HepG2 (cell line): ENCODE results near the gene PRDX3. TPM values are rescaled to one million over a fixed set of nuclear protein-coding genes. Genes with fewer than 3 reads are reported as not detected.
A peak's percentile ranks its signal among the peaks of the same experiment; 100 is the strongest.

ENCODE experiments used
- CHCHD3 ChIP-seq: sonication (generic); formaldehyde crosslinking; IDR thresholded peaks from 2 replicates; pipeline ENCODE4 v1.8.0; 2022; ENCODE audit warnings: mild to moderate bottlenecking, missing genetic modification reagents, moderate library complexity
- FOXK2 ChIP-seq: fragments of 450-650 bp; IDR thresholded peaks from 2 replicates; pipeline ENCODE4 v1.6.1; 2016
- HOXA3 ChIP-seq: sonication (generic); formaldehyde crosslinking; IDR thresholded peaks from 2 replicates; pipeline ENCODE4 v1.5.0; 2020; ENCODE audit warnings: missing genetic modification reagents
- IRX3 ChIP-seq: sonication (generic); formaldehyde crosslinking; IDR thresholded peaks from 2 replicates; pipeline ENCODE4 v1.8.1; 2023; ENCODE audit warnings: mild to moderate bottlenecking, low read depth, missing genetic modification reagents, borderline replicate concordance
- JUN ChIP-seq: sonication (generic); formaldehyde crosslinking; IDR thresholded peaks from 2 replicates; pipeline ENCODE4 v1.4.0; 2020; ENCODE audit warnings: mild to moderate bottlenecking, missing genetic modification reagents
- KLF13 ChIP-seq: sonication (generic); formaldehyde crosslinking; IDR thresholded peaks from 2 replicates; pipeline ENCODE4 v1.4.0; 2020; ENCODE audit warnings: mild to moderate bottlenecking, missing genetic modification reagents
- MBNL3 ChIP-seq: fragments of 250-450 bp; sonication (Bioruptor Pico); conservative IDR thresholded peaks from 2 replicates; pipeline ENCODE4 v1.8.0; 2022; ENCODE audit warnings: mild to moderate bottlenecking, inconsistent platforms
- NFRKB ChIP-seq: fragments of 450-650 bp; IDR thresholded peaks from 2 replicates; pipeline ENCODE4 v1.6.1; 2017
- NKX3-1 ChIP-seq: sonication (generic); formaldehyde crosslinking; IDR thresholded peaks from 2 replicates; pipeline ENCODE4 v1.5.0; 2020; ENCODE audit warnings: missing genetic modification reagents
- NRL ChIP-seq: sonication (generic); formaldehyde crosslinking; IDR thresholded peaks from 2 replicates; pipeline ENCODE4 v1.5.0; 2020; ENCODE audit warnings: missing genetic modification reagents, mild to moderate bottlenecking, moderate library complexity, borderline replicate concordance
- POLR2G ChIP-seq: fragments of 200-400 bp; formaldehyde crosslinking; IDR thresholded peaks from 2 replicates; pipeline ENCODE4 v1.6.1; 2018; ENCODE audit warnings: mild to moderate bottlenecking, low read depth, low read length, moderate library complexity
- RFX3 ChIP-seq: IDR thresholded peaks from 2 replicates; pipeline ENCODE4 v1.6.1; 2016; ENCODE audit warnings: missing biosample characterization, missing genetic modification reagents
- SNRNP70 ChIP-seq: fragments of 200-400 bp; formaldehyde crosslinking; IDR thresholded peaks from 2 replicates; pipeline ENCODE4 v1.6.1; 2017; ENCODE audit warnings: mild to moderate bottlenecking, low read depth, low read length, moderate library complexity
- ZNF24 ChIP-seq: fragments of 450-650 bp; IDR thresholded peaks from 2 replicates; pipeline ENCODE4 v1.6.1; 2017; ENCODE audit warnings: antibody characterized with exemption, mild to moderate bottlenecking
- ZNF547 ChIP-seq: sonication (generic); formaldehyde crosslinking; IDR thresholded peaks from 2 replicates; pipeline ENCODE4 v1.5.1; 2020; ENCODE audit warnings: mild to moderate bottlenecking, missing genetic modification reagents
- ZNF614 ChIP-seq: IDR thresholded peaks from 2 replicates; pipeline ENCODE4 v1.6.1; 2018; ENCODE audit warnings: missing biosample characterization, missing genetic modification reagents, inconsistent platforms, borderline replicate concordance
- ZNF746 ChIP-seq: sonication (generic); formaldehyde crosslinking; IDR thresholded peaks from 2 replicates; pipeline ENCODE4 v1.8.0; 2022; ENCODE audit warnings: mild to moderate bottlenecking, missing genetic modification reagents
- polyA plus RNA-seq, 8 experiments: library from polyadenylated mRNA; depleted of rRNA in 3 of 8; stranded (reverse) in 7 of 8; unstranded in 1 of 8; fragments of >200 nt; fragmentation: Illumina TruSeq in 4 of 8; extraction: Trizol in 4 of 8; gene quantifications; 2 replicates each; pipeline versions ENCODE4 v1.2.1 to v1.2.3, GENCODE V29; 2011 to 2016; ENCODE audit warnings: low read depth in 4 of 8, missing spikeins in 1 of 8, mixed read lengths in 1 of 8; ENCODE audit not compliant: insufficient read depth in 1 of 8
- total RNA-seq, 5 experiments: library from RNA; depleted of rRNA; stranded (reverse); fragments of >200 nt; fragmentation: Illumina TruSeq; extraction: Trizol; gene quantifications; 2 replicates each; pipeline ENCODE4 v1.2.3, GENCODE V29; 2016; ENCODE audit warnings: low read depth in 1 of 5
- TF ChIP-seq, protein P1 (sequence below): sonication (generic); formaldehyde crosslinking; conservative IDR thresholded peaks from 2 replicates; pipeline ENCODE4 v1.4.0; 2020; ENCODE audit warnings: missing genetic modification reagents
- TF ChIP-seq, protein P2 (sequence below): sonication (generic); formaldehyde crosslinking; IDR thresholded peaks from 2 replicates; pipeline ENCODE4 v1.5.0; 2020; ENCODE audit warnings: mild to moderate bottlenecking, missing genetic modification reagents
- TF ChIP-seq, protein P3 (sequence below): sonication (generic); formaldehyde crosslinking; IDR thresholded peaks from 2 replicates; pipeline ENCODE4 v1.5.1; 2020; ENCODE audit warnings: mild to moderate bottlenecking, missing genetic modification reagents, moderate library complexity
- TF ChIP-seq, protein P4 (sequence below): sonication (generic); formaldehyde crosslinking; IDR thresholded peaks from 2 replicates; pipeline ENCODE4 v1.5.1; 2020; ENCODE audit warnings: mild to moderate bottlenecking, missing genetic modification reagents, borderline replicate concordance
- TF ChIP-seq, protein P5 (sequence below): sonication (generic); formaldehyde crosslinking; conservative IDR thresholded peaks from 2 replicates; pipeline ENCODE4 v1.5.0; 2020; ENCODE audit warnings: missing genetic modification reagents
- TF ChIP-seq, protein P6 (sequence below): IDR thresholded peaks from 2 replicates; pipeline ENCODE4 v1.6.1; 2016

PRDX3 gene
- total and polyA plus RNA-seq, 2 of the 13 experiments (the other 11 are each of a cell fraction or from before 2014, with no cell fraction given), result 407 to 565 TPM

DNA sequence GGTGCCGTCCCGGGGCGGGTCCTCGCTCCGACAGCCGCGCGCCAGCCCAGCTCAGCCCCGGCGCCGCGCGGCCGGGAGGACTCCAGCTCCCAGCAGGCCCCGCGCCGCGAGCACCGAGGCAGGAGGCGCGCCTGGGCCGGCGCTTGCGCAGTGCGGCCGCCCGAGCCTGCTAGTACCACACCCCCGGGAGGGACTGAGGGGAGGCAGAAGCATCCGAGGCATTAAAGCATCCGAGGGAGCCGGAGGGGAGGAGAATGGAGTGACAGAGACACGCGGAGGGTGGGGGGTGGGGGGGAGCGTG, 28.7 kb upstream of the PRDX3 start, which contains the start of gene GRK5 (continued):
- TF ChIP-seq, protein P1, sequence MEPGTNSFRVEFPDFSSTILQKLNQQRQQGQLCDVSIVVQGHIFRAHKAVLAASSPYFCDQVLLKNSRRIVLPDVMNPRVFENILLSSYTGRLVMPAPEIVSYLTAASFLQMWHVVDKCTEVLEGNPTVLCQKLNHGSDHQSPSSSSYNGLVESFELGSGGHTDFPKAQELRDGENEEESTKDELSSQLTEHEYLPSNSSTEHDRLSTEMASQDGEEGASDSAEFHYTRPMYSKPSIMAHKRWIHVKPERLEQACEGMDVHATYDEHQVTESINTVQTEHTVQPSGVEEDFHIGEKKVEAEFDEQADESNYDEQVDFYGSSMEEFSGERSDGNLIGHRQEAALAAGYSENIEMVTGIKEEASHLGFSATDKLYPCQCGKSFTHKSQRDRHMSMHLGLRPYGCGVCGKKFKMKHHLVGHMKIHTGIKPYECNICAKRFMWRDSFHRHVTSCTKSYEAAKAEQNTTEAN (CRISPR knock-in tag), result no peak; the same call in 1 of the 2 replicates
- TF ChIP-seq NFRKB (no peak), CHCHD3 (no peak), FOXK2 (no peak), NKX3-1 (no peak), KLF13 (CRISPR knock-in tag) (no peak), ZNF614 (no peak), IRX3 (CRISPR knock-in tag) (no peak), JUN (CRISPR knock-in tag) (no peak), ZNF746 (CRISPR knock-in tag) (no peak), RFX3 (CRISPR knock-in tag) (no peak), POLR2G (0 out of 2 replicates have a peak, but pooled peaks have one; percentile 28), NRL (CRISPR knock-in tag) (no peak), SNRNP70 (no peak), ZNF547 (no peak), MBNL3 (CRISPR knock-in tag) (no peak), ZNF24 (no peak), HOXA3 (CRISPR knock-in tag) (peak; percentile 28; the same call in 1 of the 2 replicates)
- TF ChIP-seq, protein P2, sequence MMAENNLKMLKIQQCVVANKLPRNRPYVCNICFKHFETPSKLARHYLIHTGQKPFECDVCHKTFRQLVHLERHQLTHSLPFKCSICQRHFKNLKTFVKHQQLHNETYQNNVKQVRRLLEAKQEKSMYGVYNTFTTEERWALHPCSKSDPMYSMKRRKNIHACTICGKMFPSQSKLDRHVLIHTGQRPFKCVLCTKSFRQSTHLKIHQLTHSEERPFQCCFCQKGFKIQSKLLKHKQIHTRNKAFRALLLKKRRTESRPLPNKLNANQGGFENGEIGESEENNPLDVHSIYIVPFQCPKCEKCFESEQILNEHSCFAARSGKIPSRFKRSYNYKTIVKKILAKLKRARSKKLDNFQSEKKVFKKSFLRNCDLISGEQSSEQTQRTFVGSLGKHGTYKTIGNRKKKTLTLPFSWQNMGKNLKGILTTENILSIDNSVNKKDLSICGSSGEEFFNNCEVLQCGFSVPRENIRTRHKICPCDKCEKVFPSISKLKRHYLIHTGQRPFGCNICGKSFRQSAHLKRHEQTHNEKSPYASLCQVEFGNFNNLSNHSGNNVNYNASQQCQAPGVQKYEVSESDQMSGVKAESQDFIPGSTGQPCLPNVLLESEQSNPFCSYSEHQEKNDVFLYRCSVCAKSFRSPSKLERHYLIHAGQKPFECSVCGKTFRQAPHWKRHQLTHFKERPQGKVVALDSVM (CRISPR knock-in tag), result no peak; the same call in 1 of the 2 replicates
- TF ChIP-seq, protein P3, sequence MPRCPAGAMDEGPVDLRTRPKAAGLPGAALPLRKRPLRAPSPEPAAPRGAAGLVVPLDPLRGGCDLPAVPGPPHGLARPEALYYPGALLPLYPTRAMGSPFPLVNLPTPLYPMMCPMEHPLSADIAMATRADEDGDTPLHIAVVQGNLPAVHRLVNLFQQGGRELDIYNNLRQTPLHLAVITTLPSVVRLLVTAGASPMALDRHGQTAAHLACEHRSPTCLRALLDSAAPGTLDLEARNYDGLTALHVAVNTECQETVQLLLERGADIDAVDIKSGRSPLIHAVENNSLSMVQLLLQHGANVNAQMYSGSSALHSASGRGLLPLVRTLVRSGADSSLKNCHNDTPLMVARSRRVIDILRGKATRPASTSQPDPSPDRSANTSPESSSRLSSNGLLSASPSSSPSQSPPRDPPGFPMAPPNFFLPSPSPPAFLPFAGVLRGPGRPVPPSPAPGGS, result 0 out of 2 replicates have a peak, but pooled peaks have one; percentile 4
- TF ChIP-seq, protein P4, sequence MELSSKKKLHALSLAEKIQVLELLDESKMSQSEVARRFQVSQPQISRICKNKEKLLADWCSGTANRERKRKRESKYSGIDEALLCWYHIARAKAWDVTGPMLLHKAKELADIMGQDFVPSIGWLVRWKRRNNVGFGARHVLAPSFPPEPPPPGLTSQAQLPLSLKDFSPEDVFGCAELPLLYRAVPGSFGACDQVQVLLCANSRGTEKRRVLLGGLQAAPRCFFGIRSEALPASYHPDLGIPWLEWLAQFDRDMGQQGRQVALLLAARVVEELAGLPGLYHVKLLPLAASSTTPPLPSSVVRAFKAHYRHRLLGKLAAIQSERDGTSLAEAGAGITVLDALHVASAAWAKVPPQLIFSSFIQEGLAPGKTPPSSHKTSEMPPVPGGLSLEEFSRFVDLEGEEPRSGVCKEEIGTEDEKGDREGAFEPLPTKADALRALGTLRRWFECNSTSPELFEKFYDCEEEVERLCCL, result no peak
- TF ChIP-seq, protein P5, sequence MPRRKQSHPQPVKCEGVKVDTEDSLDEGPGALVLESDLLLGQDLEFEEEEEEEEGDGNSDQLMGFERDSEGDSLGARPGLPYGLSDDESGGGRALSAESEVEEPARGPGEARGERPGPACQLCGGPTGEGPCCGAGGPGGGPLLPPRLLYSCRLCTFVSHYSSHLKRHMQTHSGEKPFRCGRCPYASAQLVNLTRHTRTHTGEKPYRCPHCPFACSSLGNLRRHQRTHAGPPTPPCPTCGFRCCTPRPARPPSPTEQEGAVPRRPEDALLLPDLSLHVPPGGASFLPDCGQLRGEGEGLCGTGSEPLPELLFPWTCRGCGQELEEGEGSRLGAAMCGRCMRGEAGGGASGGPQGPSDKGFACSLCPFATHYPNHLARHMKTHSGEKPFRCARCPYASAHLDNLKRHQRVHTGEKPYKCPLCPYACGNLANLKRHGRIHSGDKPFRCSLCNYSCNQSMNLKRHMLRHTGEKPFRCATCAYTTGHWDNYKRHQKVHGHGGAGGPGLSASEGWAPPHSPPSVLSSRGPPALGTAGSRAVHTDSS (CRISPR knock-in tag), result no peak
- TF ChIP-seq, protein P6, sequence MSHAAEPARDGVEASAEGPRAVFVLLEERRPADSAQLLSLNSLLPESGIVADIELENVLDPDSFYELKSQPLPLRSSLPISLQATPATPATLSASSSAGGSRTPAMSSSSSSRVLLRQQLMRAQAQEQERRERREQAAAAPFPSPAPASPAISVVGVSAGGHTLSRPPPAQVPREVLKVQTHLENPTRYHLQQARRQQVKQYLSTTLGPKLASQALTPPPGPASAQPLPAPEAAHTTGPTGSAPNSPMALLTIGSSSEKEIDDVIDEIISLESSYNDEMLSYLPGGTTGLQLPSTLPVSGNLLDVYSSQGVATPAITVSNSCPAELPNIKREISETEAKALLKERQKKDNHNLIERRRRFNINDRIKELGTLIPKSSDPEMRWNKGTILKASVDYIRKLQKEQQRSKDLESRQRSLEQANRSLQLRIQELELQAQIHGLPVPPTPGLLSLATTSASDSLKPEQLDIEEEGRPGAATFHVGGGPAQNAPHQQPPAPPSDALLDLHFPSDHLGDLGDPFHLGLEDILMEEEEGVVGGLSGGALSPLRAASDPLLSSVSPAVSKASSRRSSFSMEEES (CRISPR knock-in tag), result no peak
